IMR-90 (cell line): ENCODE results near the gene CRAMP1.

Experiments
- BHLHE40 ChIP-seq: fragments of 150-350 bp; IDR thresholded peaks from 2 replicates; pipeline ENCODE4 v1.6.1; 2016; ENCODE audit warnings: mild to moderate bottlenecking, low read depth, low read length
- CTCF ChIP-seq: conservative IDR thresholded peaks from 2 replicates; pipeline ENCODE4 v1.5.1; 2012; ENCODE audit warnings: mild to moderate bottlenecking, low read depth, low read length, improper control_type of control experiment
- POLR2A ChIP-seq: IDR thresholded peaks from 2 replicates; pipeline ENCODE4 v1.6.1; 2012; ENCODE audit warnings: mild to moderate bottlenecking, low read depth, low read length

GRCh38 chr16:1626776-1627175 lies 14.6 kb downstream of the CRAMP1 start:
- no peak for TF ChIP-seq POLR2A
- TF ChIP-seq CTCF, result no peak
- TF ChIP-seq BHLHE40, result no peak
